ENCODE measurements around the gene CSNK1A1. TPM values are rescaled to one million over a fixed set of nuclear protein-coding genes. Genes with fewer than 3 reads are reported as not detected.

CSNK1A1 gene
- total RNA-seq, 1 experiment from 2014 or later: 193 TPM

GRCh38 chr5:149493316-149493715 is 57.9 kb downstream of the CSNK1A1 start:
- no peak overlapping the region for H3K4me2 ChIP-seq (ENCODE audit: low read depth, low read length, poor library complexity, severe bottlenecking)
- DNase-seq: no peak
- H3K9me2 ChIP-seq (replicated peaks; ENCODE audit: insufficient read depth, low read length): no peaks in the 10 kb centered on the region

GRCh38 chr5:149492781-149493180 is 58.5 kb downstream of the CSNK1A1 start:
- H3K9me2 ChIP-seq (replicated peaks; ENCODE audit: insufficient read depth, low read length): no peaks in the 10 kb centered on the region
- H3K9ac ChIP-seq (ENCODE audit: low read length): no peak overlapping the region
- no peak overlapping the region for H3K27ac ChIP-seq (ENCODE audit: low read length)
- no peaks in the 10 kb centered on the region for H3K79me2 ChIP-seq (ENCODE audit: low read length)
- H3K36me3 ChIP-seq (ENCODE audit: insufficient read depth, low read length): peaks cover 30% of the 10 kb centered on the region
- H4K20me1 ChIP-seq (ENCODE audit: insufficient read depth, low read depth, low read length): no peaks in the 10 kb centered on the region
- no peak overlapping the region for H3K4me3 ChIP-seq (ENCODE audit: low read length)
- no peak overlapping the region for H2AFZ ChIP-seq (ENCODE audit: low read length)
- H3K4me2 ChIP-seq (ENCODE audit: low read depth, low read length, poor library complexity, severe bottlenecking): no peak overlapping the region
- H3K27me3 ChIP-seq (ENCODE audit: low read length): no peaks in the 10 kb centered on the region
- H3K4me1 ChIP-seq (ENCODE audit: low read length): peaks cover 23% of the 10 kb centered on the region
- no peaks in the 10 kb centered on the region for H3K9me3 ChIP-seq (ENCODE audit: low read length)
- DNase-seq: no peak

More at GRCh38 chr5:149493316-149493715, 57.9 kb downstream of the CSNK1A1 start:
- no peaks in the 10 kb centered on the region for H3K27me3 ChIP-seq (ENCODE audit: low read length)
- H3K36me3 ChIP-seq (ENCODE audit: insufficient read depth, low read length): peaks cover 30% of the 10 kb centered on the region
- no peak overlapping the region for H3K4me3 ChIP-seq (ENCODE audit: low read length)
- H3K79me2 ChIP-seq (ENCODE audit: low read length): no peaks in the 10 kb centered on the region
- H3K9me3 ChIP-seq (ENCODE audit: low read length): no peaks in the 10 kb centered on the region
- no peak overlapping the region for H3K27ac ChIP-seq (ENCODE audit: low read length)
- peaks cover 23% of the 10 kb centered on the region for H3K4me1 ChIP-seq (ENCODE audit: low read length)
- no peak overlapping the region for H3K9ac ChIP-seq (ENCODE audit: low read length)
- no peaks in the 10 kb centered on the region for H4K20me1 ChIP-seq (ENCODE audit: insufficient read depth, low read depth, low read length)
- no peak overlapping the region for H2AFZ ChIP-seq (ENCODE audit: low read length)

GRCh38 chr5:149490599-149491485 is 60.4 kb downstream of the CSNK1A1 start:
- Histone ChIP-seq H2AFZ (ENCODE audit: low read length) (no peak overlapping the region), H3K9ac (ENCODE audit: low read length) (no peak overlapping the region), H3K27me3 (ENCODE audit: low read length) (no peaks in the 10 kb centered on the region), H3K4me1 (ENCODE audit: low read length) (peaks cover 23% of the 10 kb centered on the region), H3K4me3 (ENCODE audit: low read length) (no peak overlapping the region), H3K4me2 (ENCODE audit: low read depth, low read length, poor library complexity, severe bottlenecking) (no peak overlapping the region), H3K79me2 (ENCODE audit: low read length) (no peaks in the 10 kb centered on the region), H3K36me3 (ENCODE audit: insufficient read depth, low read length) (peaks cover 17% of the 10 kb centered on the region), H3K9me2 (replicated peaks; ENCODE audit: insufficient read depth, low read length) (no peaks in the 10 kb centered on the region), H4K20me1 (ENCODE audit: insufficient read depth, low read depth, low read length) (no peaks in the 10 kb centered on the region), H3K27ac (ENCODE audit: low read length) (no peak overlapping the region), H3K9me3 (ENCODE audit: low read length) (no peaks in the 10 kb centered on the region)
- no peak for DNase-seq

- Histone ChIP-seq H3K36me3 (ENCODE audit: insufficient read depth, low read length) (peaks cover 12% of the 10 kb centered on the region), H3K4me2 (ENCODE audit: low read depth, low read length, poor library complexity, severe bottlenecking) (no peak overlapping the region), H4K20me1 (ENCODE audit: insufficient read depth, low read depth, low read length) (no peaks in the 10 kb centered on the region), H3K9me2 (replicated peaks; ENCODE audit: insufficient read depth, low read length) (no peaks in the 10 kb centered on the region), H3K27ac (ENCODE audit: low read length) (no peak overlapping the region), H3K4me1 (ENCODE audit: low read length) (peaks cover 23% of the 10 kb centered on the region), H2AFZ (ENCODE audit: low read length) (no peak overlapping the region), H3K9ac (ENCODE audit: low read length) (no peak overlapping the region), H3K4me3 (ENCODE audit: low read length) (no peak overlapping the region), H3K27me3 (ENCODE audit: low read length) (no peaks in the 10 kb centered on the region), H3K9me3 (ENCODE audit: low read length) (no peaks in the 10 kb centered on the region), H3K79me2 (ENCODE audit: low read length) (no peaks in the 10 kb centered on the region)
- no peak for DNase-seq
These were observed 61.6 kb downstream of the CSNK1A1 start for GRCh38 chr5:149489605-149490037.

- Histone ChIP-seq H3K4me2 (ENCODE audit: low read depth, low read length, poor library complexity, severe bottlenecking) (no peak overlapping the region), H3K9me3 (ENCODE audit: low read length) (no peaks in the 10 kb centered on the region), H3K4me3 (ENCODE audit: low read length) (no peak overlapping the region), H2AFZ (ENCODE audit: low read length) (no peak overlapping the region), H3K27me3 (ENCODE audit: low read length) (no peaks in the 10 kb centered on the region), H3K36me3 (ENCODE audit: insufficient read depth, low read length) (peaks cover 5% of the 10 kb centered on the region), H3K79me2 (ENCODE audit: low read length) (no peaks in the 10 kb centered on the region), H3K9me2 (replicated peaks; ENCODE audit: insufficient read depth, low read length) (no peaks in the 10 kb centered on the region), H3K27ac (ENCODE audit: low read length) (no peak overlapping the region), H4K20me1 (ENCODE audit: insufficient read depth, low read depth, low read length) (no peaks in the 10 kb centered on the region), H3K4me1 (ENCODE audit: low read length) (peaks cover 15% of the 10 kb centered on the region), H3K9ac (ENCODE audit: low read length) (no peak overlapping the region)
- no peak for DNase-seq
These were observed 62.5 kb downstream of the CSNK1A1 start for GRCh38 chr5:149488645-149489306.

- Histone ChIP-seq H2AFZ (ENCODE audit: low read length) (no peak overlapping the region), H3K4me2 (ENCODE audit: low read depth, low read length, poor library complexity, severe bottlenecking) (no peak overlapping the region), H4K20me1 (ENCODE audit: insufficient read depth, low read depth, low read length) (no peaks in the 10 kb centered on the region), H3K27ac (ENCODE audit: low read length) (no peak overlapping the region), H3K36me3 (ENCODE audit: insufficient read depth, low read length) (no peaks in the 10 kb centered on the region), H3K79me2 (ENCODE audit: low read length) (no peaks in the 10 kb centered on the region), H3K9ac (ENCODE audit: low read length) (no peak overlapping the region), H3K4me3 (ENCODE audit: low read length) (no peak overlapping the region), H3K27me3 (ENCODE audit: low read length) (no peaks in the 10 kb centered on the region), H3K4me1 (ENCODE audit: low read length) (peaks cover 4% of the 10 kb centered on the region), H3K9me3 (ENCODE audit: low read length) (no peaks in the 10 kb centered on the region), H3K9me2 (replicated peaks; ENCODE audit: insufficient read depth, low read length) (no peaks in the 10 kb centered on the region)
- no peak for DNase-seq
These were observed 63.6 kb downstream of the CSNK1A1 start for GRCh38 chr5:149487672-149488071.

- Histone ChIP-seq H3K4me1 (ENCODE audit: low read length) (no peaks in the 10 kb centered on the region), H3K9ac (ENCODE audit: low read length) (no peak overlapping the region), H3K9me3 (ENCODE audit: low read length) (no peaks in the 10 kb centered on the region), H3K9me2 (replicated peaks; ENCODE audit: insufficient read depth, low read length) (no peaks in the 10 kb centered on the region), H3K79me2 (ENCODE audit: low read length) (no peaks in the 10 kb centered on the region), H3K27ac (ENCODE audit: low read length) (no peak overlapping the region), H2AFZ (ENCODE audit: low read length) (no peak overlapping the region), H3K4me2 (ENCODE audit: low read depth, low read length, poor library complexity, severe bottlenecking) (no peak overlapping the region), H4K20me1 (ENCODE audit: insufficient read depth, low read depth, low read length) (no peaks in the 10 kb centered on the region), H3K4me3 (ENCODE audit: low read length) (no peak overlapping the region), H3K27me3 (ENCODE audit: low read length) (no peaks in the 10 kb centered on the region), H3K36me3 (ENCODE audit: insufficient read depth, low read length) (no peaks in the 10 kb centered on the region)
- DNase-seq: no peak
These were observed 64.3 kb downstream of the CSNK1A1 start for GRCh38 chr5:149486726-149487635.

Data from Karpas-422 (cell line).